Hepatocyte (in vitro differentiated cells): ENCODE results near the gene KIRREL3.

Experiments used
- CTCF ChIP-seq: fragments of 200-600 bp; sonication (generic); IDR thresholded peaks from 2 replicates; pipeline ENCODE4 v1.5.1; 2016; ENCODE audit warnings: antibody characterized with exemption, mild to moderate bottlenecking; ENCODE audit not compliant: poor library complexity
- EZH2 ChIP-seq: fragments of 200-600 bp; sonication (generic); IDR thresholded peaks from 2 replicates; pipeline ENCODE4 v1.6.1; 2016; ENCODE audit warnings: antibody characterized with exemption, mild to moderate bottlenecking, borderline replicate concordance

GRCh38 chr11:126857860-126858808 is 142.4 kb downstream of the KIRREL3 start:
- TF ChIP-seq CTCF: no peak
- TF ChIP-seq EZH2: no peak
